GM19324 (cell line): ENCODE results near the gene PAQR4.
A peak's percentile ranks its signal among the peaks of the same experiment; 100 is the strongest.

Source experiments
- ATAC-seq: cut with Tn5 transposase; IDR thresholded peaks from one replicate; pipeline ENCODE4 v1.9.1; 2021; ENCODE audit warnings: mild to moderate bottlenecking, moderate library complexity; ENCODE audit not compliant: unreplicated experiment, low FRiP score

The PAQR4 gene

DNA sequence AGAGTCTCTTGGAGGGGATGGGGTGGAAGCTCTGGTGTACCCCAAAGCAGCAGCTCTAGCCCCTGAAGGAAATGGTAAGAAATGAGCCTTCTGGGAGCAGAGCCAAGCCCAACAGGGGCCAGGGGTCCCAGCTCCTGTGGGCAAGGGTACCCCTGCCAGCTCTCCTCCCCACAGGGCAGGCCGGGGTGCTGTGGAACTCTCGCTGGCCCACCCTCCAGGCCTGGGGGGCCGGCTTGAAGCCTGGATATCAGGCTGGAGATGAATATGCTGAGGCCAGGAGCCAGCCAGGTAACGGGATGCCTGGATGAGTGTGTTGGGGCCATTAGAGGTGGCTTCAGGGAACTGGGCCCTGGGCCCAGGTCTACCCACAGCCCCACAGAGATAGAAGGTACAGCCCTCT, 31.4 kb downstream of the PAQR4 start:
- no peak for ATAC-seq

DNA sequence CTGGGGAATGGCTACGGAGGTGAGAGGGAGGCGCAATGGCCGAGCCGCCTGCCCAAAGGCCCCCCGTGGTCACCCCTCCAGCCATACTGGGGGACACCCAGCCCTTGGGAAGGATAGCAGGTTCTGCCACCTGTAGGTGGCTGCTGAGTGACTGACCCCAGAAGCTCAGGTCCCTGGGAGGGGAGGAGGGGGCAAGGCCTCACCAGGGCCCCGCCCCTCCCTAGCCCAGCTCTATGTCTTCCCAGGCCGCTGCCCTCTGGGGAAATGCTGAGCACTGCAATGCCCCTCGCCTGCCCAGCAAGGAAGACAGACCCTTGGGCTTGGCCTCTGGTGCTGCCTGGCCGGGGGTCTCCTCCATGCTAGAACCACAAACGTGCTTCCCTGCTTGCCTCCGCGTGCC, 32.2 kb downstream of the PAQR4 start:
- ATAC-seq = no peak

DNA sequence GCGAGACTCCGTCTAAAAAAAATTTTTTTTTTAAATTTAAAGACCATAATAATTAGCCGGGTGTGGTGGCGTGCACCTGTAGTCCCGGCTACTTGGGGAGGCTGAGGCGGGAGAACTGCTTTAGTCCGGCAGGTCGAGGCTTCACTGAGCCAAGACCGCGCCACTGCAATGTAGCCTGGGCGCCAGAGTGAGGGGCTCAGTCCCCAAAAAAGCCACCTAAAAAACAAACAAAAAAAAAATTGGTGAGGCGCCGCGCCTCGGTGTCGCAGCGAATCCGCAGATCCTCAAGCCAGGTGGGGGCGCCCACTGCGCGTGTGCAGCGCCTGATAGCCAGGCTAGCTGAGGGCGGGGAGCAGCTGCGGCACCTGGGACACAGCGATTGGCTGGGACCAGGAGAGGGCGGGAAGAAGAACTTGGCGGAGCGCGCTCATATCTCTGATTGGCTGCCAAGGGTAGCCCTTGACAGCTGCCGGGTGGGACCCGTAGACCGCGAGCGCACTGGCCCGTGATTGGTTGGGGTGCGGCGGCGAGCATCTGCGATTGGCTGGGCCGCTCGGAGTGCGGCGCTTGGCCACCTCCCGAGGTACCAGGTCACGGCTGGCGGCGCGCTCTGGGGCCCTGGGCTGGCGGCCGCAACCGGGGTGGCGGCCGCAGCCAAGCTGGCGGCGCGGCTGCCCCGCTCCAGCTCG, 34.6 kb downstream of the PAQR4 start:
- ATAC-seq = peak; percentile 94

DNA sequence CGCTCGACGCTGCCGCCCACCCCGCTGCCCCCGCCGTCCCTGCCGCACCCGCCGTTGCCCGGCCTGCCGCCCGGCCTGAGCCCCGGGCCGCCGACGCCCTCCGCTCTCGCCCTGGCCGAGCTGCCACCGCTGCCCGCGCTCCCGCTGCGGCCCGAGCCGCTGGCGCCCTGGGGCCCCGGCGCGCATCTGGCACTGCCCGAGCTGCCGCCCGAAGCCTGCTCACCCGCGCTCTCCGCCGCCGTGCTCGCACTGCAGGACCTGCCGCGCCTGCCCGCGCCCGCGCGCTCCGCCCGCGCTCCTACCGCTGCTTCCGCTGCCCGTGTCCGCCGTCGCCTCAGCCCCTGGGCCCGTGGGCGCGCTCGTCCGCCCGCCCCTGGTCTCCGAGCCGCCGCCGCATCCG, 35.2 kb downstream of the PAQR4 start:
- ATAC-seq = peak; percentile 17

DNA sequence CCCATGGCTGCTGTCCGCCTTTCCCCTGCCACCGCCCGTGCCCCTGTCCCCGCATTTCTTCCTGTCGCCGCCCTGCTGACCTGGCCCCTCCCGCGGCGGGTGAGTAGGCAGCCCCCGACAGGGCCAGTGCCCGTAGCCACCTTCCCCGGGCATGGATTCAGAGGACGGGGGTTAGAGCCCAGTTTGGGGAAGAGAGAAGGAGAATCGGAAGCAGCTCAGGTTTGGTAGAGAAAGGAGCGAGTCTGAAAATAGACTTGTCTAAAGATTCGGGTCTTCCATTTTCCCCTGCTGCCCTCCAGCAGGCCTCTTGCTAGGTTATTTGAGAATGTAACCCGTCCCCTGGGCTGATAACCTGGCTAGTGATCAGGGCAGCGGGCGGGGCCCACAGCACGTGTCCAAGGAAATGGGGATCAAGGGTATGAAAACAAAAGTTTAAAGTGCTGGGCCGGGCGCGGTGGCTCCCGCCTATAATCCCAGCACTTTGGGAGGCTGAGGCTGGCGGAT, 35.7 kb downstream of the PAQR4 start:
- ATAC-seq = no peak

DNA sequence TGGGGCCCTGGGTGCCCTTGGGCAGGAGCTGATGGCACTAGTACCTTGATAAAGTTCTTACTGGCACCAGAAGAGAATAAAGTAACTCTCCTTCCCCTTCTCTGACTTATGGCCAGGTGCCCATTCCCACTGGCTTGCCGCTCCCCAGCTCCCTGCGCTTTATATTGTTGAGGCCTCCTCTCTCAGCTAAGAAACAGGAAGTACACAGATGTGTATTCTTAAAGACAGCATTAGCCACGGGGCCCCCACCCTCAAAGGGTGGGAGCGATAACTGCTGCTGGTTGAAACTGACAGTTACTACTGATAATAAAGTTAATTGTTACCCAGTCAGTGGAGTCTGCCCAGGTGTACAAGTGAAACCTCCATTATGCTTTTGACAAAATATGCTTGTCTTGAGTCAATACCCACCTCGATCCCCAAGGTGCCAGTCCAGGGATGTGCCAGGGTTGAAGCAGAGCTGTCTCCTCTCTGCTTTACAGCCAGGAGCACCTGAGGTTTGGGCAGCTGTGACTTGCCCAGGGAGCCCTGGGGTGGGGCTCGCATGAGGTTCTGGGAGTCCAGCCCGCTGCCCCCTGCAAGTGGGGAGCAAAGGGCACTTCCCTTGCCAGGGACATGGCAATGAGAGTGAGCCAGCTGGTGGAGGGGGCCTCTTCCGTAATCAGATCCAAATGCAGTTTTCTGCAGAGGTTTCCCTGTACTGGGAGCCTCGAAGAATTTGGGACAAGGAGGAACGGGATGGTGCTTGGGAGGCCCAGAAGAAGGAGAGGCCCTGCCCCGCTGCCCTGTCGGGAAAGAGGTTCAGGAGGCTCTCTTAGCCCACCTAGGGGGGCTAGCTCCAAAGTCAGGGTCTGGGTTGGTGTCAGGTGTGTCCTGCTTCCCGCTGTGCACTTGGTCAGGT, 38.2 kb downstream of the PAQR4 start:
- no peak for ATAC-seq

DNA sequence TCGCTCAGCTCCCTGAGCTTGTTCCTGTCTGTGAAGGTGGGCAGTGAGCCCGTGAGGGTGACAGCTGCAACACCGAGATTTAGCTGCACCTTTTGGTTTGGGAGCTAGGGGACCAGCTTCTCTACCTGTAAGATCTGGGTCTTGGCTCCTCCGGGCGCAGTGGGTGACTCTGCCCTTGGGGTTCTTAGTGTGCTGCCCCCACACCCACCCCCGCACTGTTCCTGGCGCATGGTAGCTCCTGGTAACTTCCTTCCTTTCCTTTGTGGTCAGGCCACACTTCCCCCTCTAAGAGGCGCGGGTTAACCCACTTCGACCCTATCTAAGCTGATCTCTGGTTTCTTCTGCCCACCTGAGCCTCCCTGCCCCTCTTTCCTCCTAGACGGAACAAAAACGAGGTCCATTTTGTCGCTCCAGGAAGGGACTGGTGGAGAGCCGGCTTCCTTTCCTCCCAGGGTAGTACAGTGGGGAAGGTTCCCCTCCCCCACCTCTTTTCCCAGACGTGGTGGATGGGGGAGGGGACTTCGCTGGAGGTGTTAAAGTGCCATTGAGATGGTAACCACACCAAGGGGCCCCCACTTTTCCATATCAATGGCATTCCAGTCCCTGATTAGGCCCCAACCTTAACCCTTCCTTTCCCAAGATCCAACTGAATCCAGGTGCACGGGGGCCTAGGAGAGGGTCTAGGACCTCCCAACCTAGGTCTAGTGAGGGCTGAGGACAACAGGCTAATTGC, 39.0 kb downstream of the PAQR4 start:
- ATAC-seq = no peak

DNA sequence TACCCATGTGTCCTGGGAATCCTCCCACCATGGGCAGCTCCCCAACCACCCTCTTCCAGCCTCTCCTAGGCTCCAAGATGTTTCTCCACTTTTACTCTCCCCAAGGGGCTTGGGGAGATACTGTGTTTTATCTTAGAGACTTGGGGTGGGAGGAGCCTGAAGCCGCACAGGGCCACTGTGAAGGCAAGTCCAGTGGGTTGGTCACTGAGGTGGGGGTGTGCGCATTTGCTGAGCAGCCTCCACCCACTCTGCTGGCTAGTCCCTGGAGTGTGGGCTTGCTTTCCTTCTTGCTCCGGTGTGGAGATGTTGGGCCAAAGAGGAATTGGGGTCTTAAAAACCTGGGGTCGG, 39.5 kb downstream of the PAQR4 start:
- ATAC-seq = no peak

DNA sequence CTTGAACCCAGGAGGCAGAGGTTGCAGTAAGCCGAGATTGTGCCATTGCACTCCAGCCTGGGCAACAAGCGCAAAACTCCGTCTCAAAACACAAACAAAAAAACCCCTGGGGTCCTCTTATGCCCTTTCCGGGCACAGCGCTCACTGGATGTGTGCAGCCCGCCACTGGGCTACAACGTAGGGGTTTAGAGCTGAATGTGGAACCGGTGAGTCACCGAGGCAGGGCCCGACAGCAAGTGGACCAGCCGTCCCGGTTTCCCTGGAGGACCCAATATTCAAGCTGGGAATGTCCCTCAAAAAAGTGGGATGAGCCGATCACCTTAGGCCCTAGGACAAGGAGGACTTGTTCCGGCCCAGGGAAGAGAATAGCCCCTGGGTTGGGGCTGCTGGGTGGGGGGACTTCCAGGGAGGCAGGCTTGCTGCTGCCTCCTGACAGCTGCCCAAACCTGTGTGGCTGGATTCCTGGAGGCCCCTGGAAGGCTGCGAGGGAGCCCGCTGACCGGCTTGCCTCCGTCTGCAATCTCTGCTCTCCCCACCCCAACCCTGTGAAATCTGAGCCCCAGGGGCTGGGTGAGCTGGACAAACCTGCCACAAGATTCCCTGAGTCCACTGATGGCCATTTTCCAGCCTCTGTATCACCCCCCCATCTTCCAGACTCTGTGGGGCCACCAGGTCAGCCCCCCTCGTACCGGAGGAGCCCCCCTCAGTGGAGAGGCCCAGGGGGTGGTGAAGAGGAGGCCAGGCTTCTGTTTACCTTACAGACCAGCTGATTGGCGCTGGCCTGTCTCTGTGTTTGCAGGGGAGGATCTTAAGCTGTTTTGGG, 40.6 kb downstream of the PAQR4 start:
- ATAC-seq = no peak

DNA sequence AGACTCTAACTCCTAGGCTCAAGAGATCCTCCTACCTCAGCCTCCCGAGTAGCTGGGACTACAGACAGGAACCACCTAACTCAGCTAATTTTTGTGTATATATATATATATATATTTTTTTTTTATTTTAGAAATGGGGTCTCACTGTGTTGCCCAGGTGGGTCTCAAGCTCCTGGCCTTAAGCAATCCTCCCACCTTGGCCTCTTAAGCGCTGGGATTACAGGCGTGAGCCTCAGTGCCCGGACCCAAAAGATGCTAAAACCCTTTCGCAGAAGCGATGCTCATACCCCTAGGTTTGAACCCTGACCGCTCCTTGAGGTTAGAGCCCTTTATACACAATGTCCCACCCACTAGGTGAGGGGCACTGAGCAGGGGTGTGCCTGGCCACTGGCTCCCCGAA, 41.4 kb downstream of the PAQR4 start:
- ATAC-seq = no peak

DNA sequence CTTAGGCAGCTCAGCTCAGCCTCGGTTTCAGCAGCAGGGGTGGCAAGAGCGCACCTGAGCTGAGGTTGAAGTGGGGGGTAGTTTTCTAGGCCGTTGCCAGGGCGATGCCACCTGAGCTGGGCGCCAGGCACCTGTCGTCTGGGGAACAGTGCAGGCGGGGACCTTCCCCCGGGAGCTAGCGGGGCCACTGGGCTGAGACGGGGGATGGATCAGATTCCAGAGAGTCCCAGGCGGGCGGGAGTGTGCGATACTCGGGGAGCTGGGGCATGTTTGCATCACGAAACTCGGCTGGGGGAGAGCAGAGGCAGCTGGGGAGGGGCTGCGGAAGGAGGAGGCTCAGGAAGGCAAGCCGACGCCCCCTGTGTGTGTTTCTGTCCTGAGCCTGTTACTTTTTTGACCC, 43.1 kb downstream of the PAQR4 start:
- ATAC-seq = no peak

DNA sequence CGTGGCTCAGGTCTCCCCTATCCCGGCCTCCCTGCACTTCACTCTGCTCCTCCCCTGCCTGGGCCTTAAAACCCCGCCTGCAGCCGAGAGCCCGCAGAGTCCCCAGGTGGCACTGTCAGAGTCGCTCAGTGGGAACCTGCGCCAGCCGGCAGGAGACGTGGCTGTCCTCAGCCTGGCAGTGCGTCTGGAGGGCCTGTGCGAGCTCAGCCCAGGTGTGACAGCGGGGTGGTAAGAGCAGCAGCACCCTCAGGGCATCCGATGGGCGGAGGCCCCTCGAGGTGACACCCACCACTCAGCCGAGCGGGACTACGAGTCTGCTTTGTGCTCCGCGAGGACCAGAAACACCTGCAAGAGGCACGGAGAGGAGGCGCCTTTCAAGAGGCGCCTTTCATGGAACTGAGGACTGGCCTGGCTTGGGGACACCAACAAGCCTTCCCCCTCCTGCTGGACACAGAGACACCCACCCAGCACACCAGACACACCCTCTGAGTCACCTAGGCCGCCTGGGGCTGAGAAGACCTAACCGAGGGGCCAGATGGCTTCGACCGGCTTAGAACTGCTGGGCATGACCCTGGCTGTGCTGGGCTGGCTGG, 43.8 kb downstream of the PAQR4 start, which contains the start of gene CLDN9:
TSS of gene CLDN9 (plus strand) at position 96 of the 593 bp plus-strand sequence. CDS start at position 536, 440 bp downstream.
- ATAC-seq = no peak

DNA sequence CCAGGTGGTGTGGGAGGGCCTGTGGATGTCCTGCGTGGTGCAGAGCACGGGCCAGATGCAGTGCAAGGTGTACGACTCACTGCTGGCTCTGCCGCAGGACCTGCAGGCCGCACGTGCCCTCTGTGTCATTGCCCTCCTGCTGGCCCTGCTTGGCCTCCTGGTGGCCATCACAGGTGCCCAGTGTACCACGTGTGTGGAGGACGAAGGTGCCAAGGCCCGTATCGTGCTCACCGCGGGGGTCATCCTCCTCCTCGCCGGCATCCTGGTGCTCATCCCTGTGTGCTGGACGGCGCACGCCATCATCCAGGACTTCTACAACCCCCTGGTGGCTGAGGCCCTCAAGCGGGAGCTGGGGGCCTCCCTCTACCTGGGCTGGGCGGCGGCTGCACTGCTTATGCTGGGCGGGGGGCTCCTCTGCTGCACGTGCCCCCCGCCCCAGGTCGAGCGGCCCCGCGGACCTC, 44.4 kb downstream of the PAQR4 start:
- no peak for ATAC-seq

DNA sequence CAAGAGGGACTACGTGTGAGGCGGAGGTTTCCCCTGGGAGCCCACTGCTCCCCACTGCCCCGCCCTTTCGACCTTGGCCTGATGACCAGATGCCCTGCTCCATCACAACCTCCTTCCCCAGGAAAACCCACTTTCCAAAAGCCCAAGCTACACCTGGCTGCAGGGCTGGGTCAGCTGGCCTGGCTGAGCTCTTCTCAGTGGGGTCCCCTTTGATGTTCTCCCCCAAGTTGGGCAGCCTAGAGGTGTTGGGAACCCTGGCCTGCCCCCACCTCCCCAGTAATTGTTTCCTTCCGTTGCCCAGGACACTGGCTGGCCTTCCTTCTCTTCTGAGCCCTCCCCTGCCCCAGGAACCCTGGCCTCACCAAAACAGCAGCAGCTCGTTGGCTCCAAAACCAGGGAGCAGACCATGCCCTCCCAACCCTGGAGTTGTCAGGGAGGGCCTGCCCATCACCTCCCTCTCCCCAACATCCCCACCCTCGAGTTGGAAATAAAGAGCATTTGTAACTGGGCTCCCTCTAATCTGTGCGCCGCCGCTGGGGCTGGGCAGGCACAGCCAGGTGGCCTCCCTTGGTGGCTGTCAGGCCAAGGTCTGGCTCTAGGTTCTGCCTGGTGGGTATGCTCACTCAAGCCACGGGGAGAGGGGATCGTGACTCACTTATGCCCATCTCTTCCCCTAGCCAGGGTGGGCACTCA, 45.0 kb downstream of the PAQR4 start:
- no peak for ATAC-seq

DNA sequence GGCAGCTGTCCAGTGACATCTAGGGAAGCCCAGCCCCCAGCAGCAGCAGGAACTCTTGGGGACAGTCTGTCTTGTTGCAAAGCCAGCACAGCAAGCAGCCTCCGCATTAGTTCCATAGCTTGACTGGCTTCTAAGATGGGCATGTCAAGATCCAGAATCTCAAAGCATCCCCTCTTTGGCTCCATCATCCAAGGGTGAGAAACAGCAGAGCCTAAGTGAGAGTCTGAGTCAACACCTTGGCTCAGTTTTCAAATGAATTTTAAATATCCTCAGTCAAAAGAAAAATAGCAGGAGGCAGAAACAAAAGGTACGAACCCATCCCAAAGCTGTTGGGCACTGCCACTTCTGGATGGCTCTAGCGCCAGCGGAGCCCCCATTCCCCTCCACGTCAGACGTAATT, 45.8 kb downstream of the PAQR4 start:
- no peak for ATAC-seq

DNA sequence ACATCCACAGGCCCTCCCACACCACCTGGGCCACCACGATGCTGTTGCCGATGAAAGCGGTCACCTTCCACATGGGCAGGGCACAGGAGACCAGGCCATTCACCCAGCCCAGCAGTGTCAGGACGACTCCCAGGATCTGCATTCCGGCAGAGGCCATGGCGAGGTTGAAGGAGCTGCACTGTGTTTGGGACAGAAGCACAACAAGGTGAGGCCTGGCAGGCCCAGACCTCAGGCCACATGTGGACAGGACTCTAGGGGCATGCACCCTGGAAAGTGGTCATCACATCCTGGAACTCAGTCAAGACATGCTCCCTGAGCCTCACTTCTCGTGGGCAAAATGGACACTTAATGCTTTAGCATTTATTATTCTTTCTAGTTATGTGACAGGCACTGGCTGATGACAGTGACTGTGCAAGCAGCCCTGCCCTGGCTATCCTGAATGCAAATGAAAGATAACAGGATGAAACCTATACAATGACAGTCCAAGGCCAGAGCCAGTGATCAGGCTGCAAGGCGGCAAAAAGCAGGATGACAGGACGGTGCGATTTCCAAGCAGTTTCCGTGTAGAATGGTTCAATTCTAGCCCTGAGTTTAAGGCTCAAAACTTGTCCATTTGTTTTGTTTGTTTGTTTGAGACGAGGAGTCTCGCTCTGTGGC, 46.8 kb downstream of the PAQR4 start:
- no peak for ATAC-seq

DNA sequence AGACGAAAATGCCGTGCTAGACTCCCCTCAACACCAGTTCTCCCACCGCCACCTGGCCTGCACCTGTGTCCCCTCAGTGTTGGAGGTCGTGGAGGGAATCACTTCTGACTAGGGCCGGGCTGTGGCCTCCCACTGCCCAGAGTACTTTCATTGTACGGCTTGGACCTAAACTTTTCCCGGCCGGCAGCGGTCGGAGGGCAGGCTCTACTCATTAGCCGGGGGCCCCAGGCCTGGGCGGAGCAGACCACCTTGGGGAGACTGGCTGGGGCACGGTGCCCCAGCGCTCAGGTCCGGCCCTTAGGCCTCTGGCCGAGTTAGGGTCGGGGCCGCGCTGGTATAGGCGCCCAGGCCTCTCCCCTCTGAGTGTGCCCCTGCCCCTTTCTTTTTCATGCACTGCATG, 48.2 kb downstream of the PAQR4 start:
- no peak for ATAC-seq

DNA sequence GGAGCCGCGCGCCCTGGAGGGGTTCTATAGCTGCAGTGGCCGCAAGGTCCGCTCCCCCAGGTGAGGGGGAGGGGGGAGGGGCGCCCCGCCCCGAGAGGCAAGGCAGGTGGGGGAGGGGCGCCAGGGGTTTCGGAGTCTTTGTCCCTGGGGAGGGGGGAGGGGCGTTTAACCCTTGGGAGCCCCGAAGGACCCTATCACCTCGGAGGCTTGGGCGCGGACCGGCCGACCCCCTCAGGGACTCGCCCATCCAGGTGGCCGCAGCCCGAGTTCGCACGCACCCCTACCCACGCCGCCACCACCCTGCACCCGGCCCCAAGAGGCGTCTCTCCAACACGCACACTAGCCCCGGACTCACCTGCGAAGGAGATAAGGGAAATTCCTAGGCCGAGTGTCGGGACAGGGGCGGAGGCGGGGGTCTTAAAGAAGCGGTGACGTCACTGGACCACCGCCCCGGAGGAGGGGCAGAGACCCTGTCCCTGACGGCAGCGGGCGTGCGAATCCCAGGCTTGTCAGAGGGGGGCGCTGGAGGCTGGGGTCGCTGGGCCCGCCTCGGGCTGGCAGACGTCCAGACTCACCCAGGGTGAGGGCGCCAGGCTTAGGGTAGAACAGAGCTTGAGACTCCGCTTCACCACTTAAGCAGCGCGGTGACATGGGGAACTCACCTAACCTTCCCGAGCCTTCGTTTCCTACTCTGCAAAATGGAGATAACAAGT, 48.8 kb downstream of the PAQR4 start, which contains the start of gene CLDN6:
TSS of gene CLDN6 (minus strand) at position 390 of the 713 bp plus-strand sequence. CDS start 2,162 bp downstream, outside the sequence.
- ATAC-seq = no peak
